AG04450 (cell line): ENCODE data around the gene SYNPR. TPM values are rescaled to one million over a fixed set of nuclear protein-coding genes. Genes with fewer than 3 reads are reported as not detected.

Experiments used
- CTCF ChIA-PET: fragments of 300-600, 350-600 bp; formaldehyde crosslinking; extraction: SDS; loops from one replicate; lab custom pipeline; 2022; ENCODE audit warnings: antibody characterized with exemption, inconsistent platforms; lab: Charles Lee
- POLR2A ChIA-PET: fragments of 350-600 bp; formaldehyde crosslinking; extraction: SDS; loops from one replicate; lab custom pipeline; 2021; ENCODE audit warnings: antibody characterized with exemption, inconsistent platforms; lab: Yijun Ruan, JAX
- DNase-seq: peaks from one replicate; pipeline ENCODE4 v3.0.0-alpha.2; 2011; ENCODE audit warnings: low read depth, low spot score
- H3K27ac ChIP-seq: one replicate; pipeline ENCODE4 v1.5.1; 2012; ENCODE audit warnings: low read depth, low read length, control low read depth
- H3K27me3 ChIP-seq: one replicate; pipeline ENCODE4 v1.6.0; 2012; ENCODE audit warnings: low read length; ENCODE audit not compliant: control insufficient read depth, insufficient read depth
- H3K4me3 ChIP-seq: 2 replicates; pipeline ENCODE4 v1.5.1; 2011; ENCODE audit warnings: mild to moderate bottlenecking, low read depth, low read length, control low read depth
- H3K9me3 ChIP-seq: 2 replicates; pipeline ENCODE4 v1.5.1; 2012; ENCODE audit warnings: low read length; ENCODE audit not compliant: control insufficient read depth, insufficient read depth
- CTCF ChIP-seq: IDR thresholded peaks from 2 replicates; pipeline ENCODE4 v1.5.1; 2011; ENCODE audit warnings: low read depth, low read length, control low read depth, inconsistent platforms
- polyA plus RNA-seq: library from polyadenylated mRNA; depleted of rRNA; stranded (reverse); fragments of >200 nt; gene quantifications from 2 replicates; pipeline ENCODE4 v1.2.3, GENCODE V29; 2011

Gene SYNPR
- polyA plus RNA-seq, 1 experiment, result not detected

DNA sequence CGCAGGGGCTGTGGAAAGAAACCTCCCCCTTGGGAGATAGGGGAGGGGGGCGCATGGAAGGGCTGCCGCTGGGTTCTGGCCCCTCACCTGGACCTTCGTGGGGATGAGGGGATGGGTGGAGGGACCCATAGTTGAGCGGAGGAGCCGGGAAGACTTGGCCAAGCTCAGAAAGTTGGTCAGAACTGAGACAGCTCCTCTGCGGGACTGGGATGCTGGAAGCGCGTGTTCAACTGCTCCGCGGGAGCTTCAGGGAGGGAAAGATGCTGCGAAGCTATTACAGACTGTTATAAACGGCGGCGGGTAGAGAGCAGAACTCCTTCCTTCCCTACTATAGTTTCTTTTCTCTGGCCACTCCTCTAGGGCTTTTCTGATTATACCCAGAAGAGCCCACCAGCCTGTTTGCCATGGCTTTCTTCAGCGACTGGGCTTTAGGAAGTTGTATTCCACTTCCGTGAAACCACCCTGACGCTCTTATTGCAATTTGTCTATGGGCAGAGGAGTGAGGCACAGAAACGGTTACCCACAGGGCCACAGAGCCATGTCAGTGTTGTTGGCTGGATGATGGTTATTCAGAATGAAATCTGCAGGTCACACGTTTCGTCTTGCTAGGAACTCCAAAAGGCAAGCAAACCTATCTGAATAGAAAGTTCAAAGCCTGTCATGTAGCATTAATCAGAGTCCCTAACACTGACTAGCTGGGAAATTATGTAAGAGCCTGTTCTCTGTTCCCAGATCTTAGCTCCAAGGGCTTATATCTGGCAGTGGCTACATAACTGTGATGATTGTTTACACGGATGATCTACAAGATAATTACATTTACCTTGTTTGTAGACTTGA is 1.1 kb downstream of the SYNPR start:
- DNase-seq, result no peak
- Histone ChIP-seq H3K27me3 (peaks cover 11% of the 10 kb centered on the region), H3K27ac (no peak overlapping the region), H3K4me3 (no peak overlapping the region), H3K9me3 (no peaks in the 10 kb centered on the region)
- no peak for TF ChIP-seq CTCF
- ChIA-PET POLR2A (no interaction called here), CTCF (no interaction called here)

GRCh38 chr3:63287610-63288009 is 9.5 kb downstream of the SYNPR start:
- TF ChIP-seq CTCF, result no peak
- Histone ChIP-seq H3K4me3 (no peak overlapping the region), H3K27me3 (no peaks in the 10 kb centered on the region), H3K9me3 (no peaks in the 10 kb centered on the region), H3K27ac (no peak overlapping the region)
- POLR2A ChIA-PET, result no interaction called here
- CTCF ChIA-PET, result no interaction called here
- DNase-seq, result no peak

GRCh38 chr3:63290686-63291085 is 12.6 kb downstream of the SYNPR start:
- Histone ChIP-seq H3K4me3 (no peak overlapping the region), H3K27ac (no peak overlapping the region), H3K27me3 (no peaks in the 10 kb centered on the region), H3K9me3 (no peaks in the 10 kb centered on the region)
- no peak for DNase-seq
- POLR2A ChIA-PET, result no interaction called here
- CTCF ChIA-PET, result no interaction called here
- TF ChIP-seq CTCF, result no peak

DNA sequence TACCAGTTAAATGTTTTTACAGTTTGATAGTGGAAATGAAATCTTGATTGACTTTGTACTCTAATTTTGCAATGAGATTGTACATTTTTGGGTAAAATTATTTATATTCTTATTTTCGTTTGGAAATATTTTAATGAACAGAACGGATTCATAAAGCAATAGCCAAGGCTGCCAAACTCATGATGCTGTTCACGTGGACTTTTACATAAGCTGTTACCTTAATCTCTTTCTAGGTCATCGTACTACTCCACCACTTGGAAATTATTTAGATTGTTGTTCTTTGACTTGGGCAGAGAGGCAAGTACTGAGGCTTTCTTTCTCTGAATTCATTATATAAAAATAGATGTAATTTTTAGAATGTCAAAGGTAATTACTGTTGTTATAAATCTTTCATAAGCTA is 16.2 kb downstream of the SYNPR start:
- no peak for DNase-seq
- CTCF ChIA-PET, result no interaction called here
- H3K27me3 ChIP-seq, result no peaks in the 10 kb centered on the region
- TF ChIP-seq CTCF, result no peak
- POLR2A ChIA-PET, result no interaction called here
- no peaks in the 10 kb centered on the region for H3K9me3 ChIP-seq
- H3K4me3 ChIP-seq, result no peak overlapping the region
- H3K27ac ChIP-seq, result no peak overlapping the region

GRCh38 chr3:63295356-63295755 is 17.2 kb downstream of the SYNPR start:
- no peak overlapping the region for H3K27ac ChIP-seq
- ChIA-PET CTCF (no interaction called here), POLR2A (no interaction called here)
- H3K27me3 ChIP-seq, result no peaks in the 10 kb centered on the region
- no peak for TF ChIP-seq CTCF
- no peak overlapping the region for H3K4me3 ChIP-seq
- DNase-seq, result no peak
- H3K9me3 ChIP-seq, result no peaks in the 10 kb centered on the region
